ENCODE results near the gene EYS.

GRCh38 chr6:63887002-63887751 is 1819.8 kb downstream of the EYS start:
- TF ChIP-seq CTCF (IDR thresholded peaks at IDR 0.05; ENCODE audit: low read depth, low read length), result no peak
- no peak for TF ChIP-seq POLR2A (IDR thresholded peaks at IDR 0.05; ENCODE audit: extremely low read depth, insufficient read length)
- no peak for TF ChIP-seq MYC (IDR thresholded peaks at IDR 0.05; ENCODE audit: low read depth, low read length)
- TF ChIP-seq, protein P1, sequence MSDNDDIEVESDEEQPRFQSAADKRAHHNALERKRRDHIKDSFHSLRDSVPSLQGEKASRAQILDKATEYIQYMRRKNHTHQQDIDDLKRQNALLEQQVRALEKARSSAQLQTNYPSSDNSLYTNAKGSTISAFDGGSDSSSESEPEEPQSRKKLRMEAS (IDR thresholded peaks at IDR 0.05; ENCODE audit: low read depth, low read length), result no peak
